GM12873 (cell line): ENCODE data around the gene PSIP1.

Source experiments
- TF ChIP-seq, protein P1 (sequence below): IDR thresholded peaks from 2 replicates; pipeline ENCODE4 v1.5.1; 2012; ENCODE audit warnings: low read depth, mild to moderate bottlenecking, moderate library complexity, low read length, control low read depth; ENCODE audit not compliant: insufficient read depth; ENCODE audit errors: missing control alignments

PSIP1 gene

DNA sequence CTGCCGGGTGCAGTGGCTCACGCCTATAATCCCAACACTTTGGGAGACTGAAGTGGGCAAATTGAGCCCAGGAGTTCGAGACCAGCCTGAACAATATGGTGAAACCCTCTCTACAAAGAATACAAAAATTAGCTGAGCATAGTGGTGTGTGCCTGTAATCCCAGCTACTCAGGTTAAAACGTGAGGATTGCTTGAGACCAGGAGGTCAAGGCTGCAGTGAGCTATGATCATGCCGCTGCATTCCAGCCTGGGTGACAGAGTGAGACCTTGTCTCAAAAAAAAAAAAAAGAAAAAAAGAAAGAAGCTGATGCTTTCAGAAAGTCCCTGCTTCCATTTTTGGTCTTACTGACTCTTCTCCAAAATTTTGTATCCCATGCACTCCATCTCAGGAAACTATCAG, 56.8 kb downstream of the PSIP1 start:
- TF ChIP-seq, protein P1, sequence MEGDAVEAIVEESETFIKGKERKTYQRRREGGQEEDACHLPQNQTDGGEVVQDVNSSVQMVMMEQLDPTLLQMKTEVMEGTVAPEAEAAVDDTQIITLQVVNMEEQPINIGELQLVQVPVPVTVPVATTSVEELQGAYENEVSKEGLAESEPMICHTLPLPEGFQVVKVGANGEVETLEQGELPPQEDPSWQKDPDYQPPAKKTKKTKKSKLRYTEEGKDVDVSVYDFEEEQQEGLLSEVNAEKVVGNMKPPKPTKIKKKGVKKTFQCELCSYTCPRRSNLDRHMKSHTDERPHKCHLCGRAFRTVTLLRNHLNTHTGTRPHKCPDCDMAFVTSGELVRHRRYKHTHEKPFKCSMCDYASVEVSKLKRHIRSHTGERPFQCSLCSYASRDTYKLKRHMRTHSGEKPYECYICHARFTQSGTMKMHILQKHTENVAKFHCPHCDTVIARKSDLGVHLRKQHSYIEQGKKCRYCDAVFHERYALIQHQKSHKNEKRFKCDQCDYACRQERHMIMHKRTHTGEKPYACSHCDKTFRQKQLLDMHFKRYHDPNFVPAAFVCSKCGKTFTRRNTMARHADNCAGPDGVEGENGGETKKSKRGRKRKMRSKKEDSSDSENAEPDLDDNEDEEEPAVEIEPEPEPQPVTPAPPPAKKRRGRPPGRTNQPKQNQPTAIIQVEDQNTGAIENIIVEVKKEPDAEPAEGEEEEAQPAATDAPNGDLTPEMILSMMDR = no peak

DNA sequence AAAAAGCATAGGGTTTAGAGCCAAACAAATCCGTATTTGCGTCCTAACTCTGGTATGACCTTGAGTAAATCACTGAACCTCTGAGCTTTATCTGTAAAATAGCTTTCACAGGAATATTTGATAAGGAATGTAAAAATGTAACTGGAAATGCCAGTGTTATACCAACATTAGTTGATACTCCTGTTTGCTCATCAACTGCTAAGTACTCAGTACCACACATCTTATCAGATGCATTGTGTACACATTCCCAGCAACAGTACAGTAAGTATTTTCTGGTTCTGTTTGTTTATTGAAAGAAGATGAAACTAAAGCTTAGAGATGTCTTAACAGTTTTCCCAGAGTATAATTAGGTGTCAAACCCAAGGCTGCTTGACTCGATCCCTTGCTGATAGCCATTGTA, 66.6 kb downstream of the PSIP1 start:
- TF ChIP-seq, protein P1 = no peak

DNA sequence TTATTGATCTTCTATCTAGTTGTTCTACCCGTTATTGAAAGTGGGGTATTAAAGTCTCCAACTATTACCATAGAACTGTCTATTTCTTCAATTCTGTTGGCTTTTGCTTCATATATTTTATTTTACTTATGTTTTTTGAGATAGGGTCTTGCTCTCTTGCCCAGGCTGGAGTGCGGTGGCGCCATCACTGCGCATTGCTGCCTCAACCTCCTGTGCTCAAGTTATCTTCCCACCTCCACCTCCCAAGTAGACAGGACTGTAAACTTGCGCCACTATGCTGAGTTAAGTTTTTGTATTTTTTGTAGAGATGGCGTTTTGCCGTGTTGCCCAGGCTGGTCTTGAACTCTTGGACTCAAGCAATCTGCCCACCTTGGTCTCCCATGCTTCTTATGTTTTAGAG, 71.9 kb downstream of the PSIP1 start:
- TF ChIP-seq, protein P1 = no peak

DNA sequence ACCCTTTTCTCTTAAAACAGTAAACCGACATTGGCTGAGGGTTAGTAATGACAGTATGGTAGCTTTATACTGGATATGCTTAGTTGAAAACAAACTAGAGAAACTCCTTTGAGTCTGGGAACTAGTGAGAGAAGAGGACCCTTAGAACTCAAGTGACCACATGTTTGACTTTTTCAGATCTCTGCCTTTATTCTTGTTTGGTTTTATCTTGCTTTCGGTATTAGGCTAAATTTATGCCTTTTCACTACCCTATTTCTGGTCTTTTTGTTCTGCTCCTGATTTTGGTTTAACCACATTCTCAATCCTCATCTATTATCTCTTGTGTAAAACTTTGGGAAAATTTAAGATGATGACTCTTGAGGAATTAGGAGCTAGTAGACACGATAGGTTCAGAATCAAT, 77.1 kb downstream of the PSIP1 start:
- TF ChIP-seq, protein P1 = no peak

DNA sequence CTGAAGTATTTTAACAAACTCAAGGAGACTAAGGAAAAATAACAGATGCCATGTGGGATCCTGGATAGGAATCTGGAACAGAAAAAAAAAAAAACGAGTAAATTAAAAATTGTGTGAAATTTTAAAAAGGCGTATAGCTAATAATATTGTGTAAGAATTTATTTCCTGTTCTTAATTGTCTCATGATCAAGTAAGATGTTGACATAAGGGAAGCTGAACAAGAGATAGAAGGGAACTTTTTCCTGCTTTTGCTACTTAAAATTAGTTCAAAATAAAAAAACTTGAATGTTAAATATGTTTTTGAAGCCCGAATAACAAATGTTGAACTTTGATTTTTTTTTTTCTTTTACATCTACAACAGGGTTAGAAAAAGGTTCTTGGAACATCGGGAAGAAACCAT, 77.6 kb downstream of the PSIP1 start:
- TF ChIP-seq, protein P1 = no peak

DNA sequence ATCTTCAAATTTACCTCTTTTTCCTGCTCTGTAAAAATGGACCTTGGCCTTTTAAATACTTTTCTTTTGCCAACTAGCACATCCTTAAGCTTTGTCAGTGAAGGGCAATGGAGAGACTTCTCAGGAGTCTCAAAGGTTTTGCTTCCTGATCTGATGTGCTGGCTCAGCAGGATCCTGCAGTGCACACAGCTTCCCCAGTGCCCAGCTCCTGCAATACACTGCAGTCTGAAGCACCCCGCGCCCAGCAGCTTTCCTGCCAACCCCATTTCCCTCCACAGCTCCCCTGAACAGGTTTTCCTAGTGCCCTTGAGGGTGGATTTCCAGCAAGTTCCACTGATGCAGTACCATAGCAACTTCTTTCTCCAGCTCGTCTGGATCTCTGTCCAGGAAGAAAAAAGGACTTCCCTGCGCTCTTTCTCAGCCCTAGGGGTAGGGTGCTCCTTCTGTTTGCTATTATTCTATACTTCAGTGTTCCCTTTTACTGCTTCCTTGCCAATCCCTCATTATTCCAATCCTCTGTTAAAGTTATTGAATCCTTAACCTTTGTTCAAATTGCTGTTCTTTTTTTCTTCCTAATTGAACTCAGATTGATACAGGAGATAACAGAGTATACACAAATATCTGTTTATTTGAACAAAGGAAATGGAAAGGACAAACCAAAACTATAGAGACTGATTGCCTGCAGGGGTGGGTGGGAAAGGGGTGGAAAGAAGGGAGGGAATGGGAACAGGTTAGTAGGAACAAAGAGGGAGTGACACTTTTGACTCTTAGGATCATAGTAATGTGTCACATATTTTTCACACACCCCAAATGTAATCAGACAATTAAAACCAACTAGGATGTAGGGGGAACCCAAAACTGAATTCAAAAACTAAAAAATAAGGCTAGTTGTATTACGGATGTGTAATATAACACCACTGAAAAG, 79.6 kb downstream of the PSIP1 start:
- TF ChIP-seq, protein P1 = no peak

DNA sequence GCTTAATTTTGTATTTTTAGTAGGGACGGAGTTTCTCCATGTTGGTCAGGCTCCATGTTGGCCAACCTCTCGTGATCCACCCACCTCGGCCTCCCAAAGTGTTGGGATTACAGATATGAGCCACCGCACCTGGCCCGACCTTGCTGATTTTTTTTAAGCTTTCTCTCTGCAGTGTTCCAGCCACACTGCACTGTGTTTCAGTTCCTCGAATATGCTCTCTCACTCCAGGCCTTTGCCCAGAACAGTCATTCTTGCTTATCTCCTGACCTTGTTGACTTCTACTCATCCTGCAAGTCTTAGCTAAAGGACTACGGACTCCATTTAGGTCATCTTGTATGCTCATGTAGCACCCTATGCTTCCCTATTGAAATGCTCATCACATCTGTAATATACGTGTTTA, 84.8 kb downstream of the PSIP1 start:
- TF ChIP-seq, protein P1 = no peak
